HG02870 (cell line): Measurements from ENCODE around the gene ARSD.
"Not testable (repeated sequence)": the region's sequence is repeated elsewhere in the genome, so short reads cannot be mapped to it uniquely, and the experiment has no call there.

Source experiments
- ATAC-seq: cut with Tn5 transposase; IDR thresholded peaks from one replicate; pipeline ENCODE4 v1.9.1; 2021; ENCODE audit warnings: mild to moderate bottlenecking, moderate library complexity; ENCODE audit not compliant: unreplicated experiment

The ARSD gene

GRCh38 chrX:2934715-2935710 lies 5.9 kb upstream of the ARSD start:
- ATAC-seq = no peak

- no peak for ATAC-seq
Measured at GRCh38 chrX:2933125-2933900, 4.2 kb upstream of the ARSD start.

GRCh38 chrX:2931612-2932011 lies 2.5 kb upstream of the ARSD start:
- ATAC-seq = no peak

GRCh38 chrX:2931155-2931554 lies 2.0 kb upstream of the ARSD start:
- no peak for ATAC-seq

- no peak for ATAC-seq
Measured at GRCh38 chrX:2928191-2928582, 952 bp downstream of the ARSD start.

GRCh38 chrX:2926664-2927275 lies 2.4 kb downstream of the ARSD start:
- ATAC-seq = no peak

- not testable (repeated sequence) for ATAC-seq
Measured at GRCh38 chrX:2926255-2926654, 2.9 kb downstream of the ARSD start.

- no peak for ATAC-seq
Measured at GRCh38 chrX:2924151-2924550, 5.0 kb downstream of the ARSD start.

- ATAC-seq = no peak
Measured at GRCh38 chrX:2921750-2922149, 7.4 kb downstream of the ARSD start.

GRCh38 chrX:2921193-2921592 lies 7.9 kb downstream of the ARSD start:
- ATAC-seq = no peak

- ATAC-seq = no peak
Measured at GRCh38 chrX:2917767-2918166, 11.4 kb downstream of the ARSD start.

- no peak for ATAC-seq
Measured at GRCh38 chrX:2913118-2913517, 16.0 kb downstream of the ARSD start.

GRCh38 chrX:2910109-2910508 lies 19.0 kb downstream of the ARSD start:
- no peak for ATAC-seq

GRCh38 chrX:2908125-2908685 lies 20.9 kb downstream of the ARSD start:
- ATAC-seq = no peak

GRCh38 chrX:2907295-2907694 lies 21.8 kb downstream of the ARSD start:
- no peak for ATAC-seq

- no peak for ATAC-seq
Measured at GRCh38 chrX:2903366-2903765, 25.8 kb downstream of the ARSD start.

GRCh38 chrX:2902841-2903240 lies 26.3 kb downstream of the ARSD start:
- no peak for ATAC-seq

- no peak for ATAC-seq
Measured at GRCh38 chrX:2901367-2902036, 27.6 kb downstream of the ARSD start.

GRCh38 chrX:2898846-2899512 lies 30.2 kb downstream of the ARSD start:
- no peak for ATAC-seq
